HG03460 (cell line): ENCODE results near the gene ABCF3.

Experiments used
- ATAC-seq: cut with Tn5 transposase; IDR thresholded peaks from one replicate; pipeline ENCODE4 v1.9.1; 2021; ENCODE audit not compliant: unreplicated experiment

The ABCF3 gene

GRCh38 chr3:184184546-184185230 lies 1.3 kb upstream of the ABCF3 start:
- ATAC-seq = no peak

- peak; percentile 89 for ATAC-seq
These were observed 377 bp upstream of the ABCF3 start for GRCh38 chr3:184185461-184186183.

GRCh38 chr3:184186902-184187207 lies 856 bp downstream of the ABCF3 start:
- no peak for ATAC-seq

- ATAC-seq = no peak
These were observed 2.1 kb downstream of the ABCF3 start for GRCh38 chr3:184188080-184188479.

GRCh38 chr3:184189421-184189820 lies 3.4 kb downstream of the ABCF3 start:
- no peak for ATAC-seq

GRCh38 chr3:184192889-184193288 lies 6.9 kb downstream of the ABCF3 start:
- ATAC-seq = no peak

- ATAC-seq = no peak
These were observed 8.1 kb downstream of the ABCF3 start for GRCh38 chr3:184193991-184194539.

- ATAC-seq = no peak
These were observed 10.5 kb downstream of the ABCF3 start for GRCh38 chr3:184196536-184196935.

- ATAC-seq = no peak
These were observed 12.5 kb downstream of the ABCF3 start for GRCh38 chr3:184198509-184198908.

- no peak for ATAC-seq
These were observed 14.8 kb downstream of the ABCF3 start for GRCh38 chr3:184200825-184201224.

- ATAC-seq = no peak
These were observed 17.5 kb downstream of the ABCF3 start for GRCh38 chr3:184203526-184203925.

- ATAC-seq = no peak
These were observed 23.3 kb downstream of the ABCF3 start for GRCh38 chr3:184209146-184209923.

GRCh38 chr3:184211297-184211696 lies 25.3 kb downstream of the ABCF3 start:
- ATAC-seq = no peak

- ATAC-seq = no peak
These were observed 25.7 kb downstream of the ABCF3 start for GRCh38 chr3:184211718-184212117.

- no peak for ATAC-seq
These were observed 32.8 kb downstream of the ABCF3 start for GRCh38 chr3:184218814-184219213.

GRCh38 chr3:184222521-184222920 lies 36.5 kb downstream of the ABCF3 start:
- ATAC-seq = no peak

- no peak for ATAC-seq
These were observed 37.9 kb downstream of the ABCF3 start for GRCh38 chr3:184223946-184224345.

- no peak for ATAC-seq
These were observed 41.5 kb downstream of the ABCF3 start for GRCh38 chr3:184227481-184227935.

GRCh38 chr3:184228376-184229137 lies 42.6 kb downstream of the ABCF3 start:
- no peak for ATAC-seq

GRCh38 chr3:184229394-184230080 lies 43.5 kb downstream of the ABCF3 start, which contains the start of gene VWA5B2:
VWA5B2 (plus strand) TSS chr3:184229585; CDS start chr3:184230529, 944 bp downstream.
- peak; percentile 66 for ATAC-seq
